ENCODE measurements around the gene TMEM259. TPM values are rescaled to one million over a fixed set of nuclear protein-coding genes. Genes with fewer than 3 reads are reported as not detected.

The TMEM259 gene
- total and polyA plus RNA-seq, 2 donors from 2014 or later: 129 to 180 TPM

GRCh38 chr19:977058-977464 is 43.9 kb downstream of the TMEM259 start:
- Histone ChIP-seq H3K4me1 (ENCODE audit: control insufficient read depth in 2 of 3, insufficient read depth in 2 of 3, low read depth in 1 of 3, low read length in 3 of 3) (peaks cover 0 to 10% (median 8%) of the 10 kb centered on the region in 3 donors), H3K9ac (ENCODE audit: low read length in 3 of 3) (no peak overlapping the region), H3K9me3 (ENCODE audit: control insufficient read depth in 2 of 3, insufficient read depth in 1 of 3, low read length in 3 of 3) (no peaks in the 10 kb centered on the region), H3K36me3 (ENCODE audit: control insufficient read depth in 2 of 3, insufficient read depth in 3 of 3, low read length in 3 of 3) (no peaks in the 10 kb centered on the region), H3K27me3 (ENCODE audit: control insufficient read depth, insufficient read depth, low read length) (no peaks in the 10 kb centered on the region), H3K27ac (ENCODE audit: low read depth in 2 of 2, low read length in 2 of 2) (no peak overlapping the region), H3K4me3 (ENCODE audit: low read length in 3 of 3) (no peak overlapping the region)
- no peak for TF ChIP-seq CTCF (IDR thresholded peaks at IDR 0.05; ENCODE audit: borderline replicate concordance, extremely low read depth, insufficient read depth)
- intact Hi-C loops (cut with DNase I): no loop called here
- FAIRE-seq (no peak), DNase-seq (no peak)

DNA sequence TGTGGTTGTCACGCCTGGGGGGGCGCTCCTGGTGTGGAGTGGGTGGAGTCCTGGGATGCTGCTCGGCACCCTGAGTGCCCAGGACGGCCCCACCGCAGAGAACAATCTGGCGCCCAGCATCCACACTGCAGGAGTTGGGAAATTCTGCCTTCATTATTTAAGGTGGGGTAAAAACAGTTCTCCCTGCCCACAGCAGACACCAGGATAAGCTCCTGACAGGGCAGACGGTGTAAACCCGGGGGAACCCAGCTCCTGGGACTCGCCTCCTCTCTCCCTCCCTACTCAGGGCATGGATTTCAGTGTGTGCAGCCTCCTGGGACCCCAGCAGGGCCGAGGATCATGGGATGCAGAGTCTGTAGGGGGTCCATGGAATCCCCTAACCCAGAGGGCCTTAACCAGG is 44.4 kb downstream of the TMEM259 start:
- Histone ChIP-seq H3K27ac (ENCODE audit: low read depth in 2 of 2, low read length in 2 of 2) (no peak overlapping the region), H3K4me3 (ENCODE audit: low read length in 3 of 3) (no peak overlapping the region), H3K27me3 (ENCODE audit: control insufficient read depth, insufficient read depth, low read length) (no peaks in the 10 kb centered on the region), H3K9ac (ENCODE audit: low read length in 3 of 3) (no peak overlapping the region), H3K36me3 (ENCODE audit: control insufficient read depth in 2 of 3, insufficient read depth in 3 of 3, low read length in 3 of 3) (no peaks in the 10 kb centered on the region), H3K9me3 (ENCODE audit: control insufficient read depth in 2 of 3, insufficient read depth in 1 of 3, low read length in 3 of 3) (no peaks in the 10 kb centered on the region), H3K4me1 (ENCODE audit: control insufficient read depth in 2 of 3, insufficient read depth in 2 of 3, low read depth in 1 of 3, low read length in 3 of 3) (peaks cover 0 to 10% (median 8%) of the 10 kb centered on the region in 3 donors)
- FAIRE-seq (no peak), DNase-seq (no peak)
- intact Hi-C loops (cut with DNase I): no loop called here
- no peak for TF ChIP-seq CTCF (IDR thresholded peaks at IDR 0.05; ENCODE audit: borderline replicate concordance, extremely low read depth, insufficient read depth)

- Histone ChIP-seq H3K9ac (ENCODE audit: low read length in 3 of 3) (no peak overlapping the region), H3K36me3 (ENCODE audit: control insufficient read depth in 2 of 3, insufficient read depth in 3 of 3, low read length in 3 of 3) (peaks cover 4 to 5% (median 4%) of the 10 kb centered on the region in 3 donors), H3K27ac (ENCODE audit: low read depth in 2 of 2, low read length in 2 of 2) (no peak overlapping the region), H3K4me1 (ENCODE audit: control insufficient read depth in 2 of 3, insufficient read depth in 2 of 3, low read depth in 1 of 3, low read length in 3 of 3) (peaks cover 0 to 3% (median 0%) of the 10 kb centered on the region in 3 donors), H3K27me3 (ENCODE audit: control insufficient read depth, insufficient read depth, low read length) (no peaks in the 10 kb centered on the region), H3K4me3 (ENCODE audit: low read length in 3 of 3) (no peak overlapping the region), H3K9me3 (ENCODE audit: control insufficient read depth in 2 of 3, insufficient read depth in 1 of 3, low read length in 3 of 3) (peaks cover 0 to 5% (median 0%) of the 10 kb centered on the region in 3 donors)
- intact Hi-C loops (cut with DNase I): no loop called here
- DNase-seq (no peak), FAIRE-seq (no peak)
- TF ChIP-seq CTCF (IDR thresholded peaks at IDR 0.05; ENCODE audit: borderline replicate concordance, extremely low read depth, insufficient read depth): no peak
Measured at GRCh38 chr19:974564-975257, 46.2 kb downstream of the TMEM259 start.

Data from kidney (tissue), 14 donors.